Right lobe of liver (tissue), 6 donors: ENCODE results near the gene MNAT1. TPM values are rescaled to one million over a fixed set of nuclear protein-coding genes. Genes with fewer than 3 reads are reported as not detected.
A peak's percentile ranks its signal among the peaks of the same experiment; 100 is the strongest.

ENCODE experiments used
- ATAC-seq, 4 donors: fragments of 200-7000 bp; cut with Tn5 transposase; one replicate each; pipeline ENCODE4 v1.9.1; 2020; ENCODE audit warnings: mild to moderate bottlenecking in 4 of 4, moderate library complexity in 4 of 4
- DNase-seq, 3 donors: peaks; one replicate each; pipeline ENCODE4 v3.0.0-alpha.2; 2020
- H3K27ac ChIP-seq, 3 donors: fragments of 200-600 bp; one replicate each; pipeline ENCODE4 v1.8.0; 2022
- H3K27me3 ChIP-seq, 2 donors: fragments of 200-600 bp; one replicate each; pipeline ENCODE4 v1.8.0; 2022
- H3K36me3 ChIP-seq, 4 donors: fragments of 200-600 bp; sonication (generic) in 1 of 4; one replicate each; pipeline versions ENCODE4 v1.5.1 to v1.8.0; 2017 to 2022; ENCODE audit warnings: control low read depth in 1 of 4
- H3K4me1 ChIP-seq, 4 donors: fragments of 200-600 bp; sonication (generic) in 1 of 4; one replicate each; pipeline versions ENCODE4 v1.5.1 to v1.8.0; 2017 to 2022; ENCODE audit warnings: control low read depth in 1 of 4
- H3K4me3 ChIP-seq, 3 donors: fragments of 200-600 bp; one replicate each; pipeline ENCODE4 v1.8.0; 2022
- H3K9me3 ChIP-seq, 4 donors: fragments of 200-600 bp; sonication (generic) in 1 of 4; one replicate each; pipeline versions ENCODE4 v1.5.1 to v1.8.0; 2017 to 2022; ENCODE audit warnings: control low read depth in 1 of 4
- CTCF ChIP-seq, 4 donors: fragments of 200-600 bp in 3 of 4; fragments of 450-650 bp in 1 of 4; IDR thresholded peaks; one replicate each; pipeline versions ENCODE4 v1.5.1 to v1.8.0; 2016 to 2022; ENCODE audit warnings: antibody characterized with exemption in 4 of 4, mild to moderate bottlenecking in 2 of 4
- POLR2A ChIP-seq: fragments of 450-650 bp; IDR thresholded peaks from one replicate; pipeline ENCODE4 v1.6.1; 2017; ENCODE audit warnings: antibody characterized with exemption, mild to moderate bottlenecking
- WGBS: methylation state at CpG from one replicate; pipeline ENCODE4 v1.1.6; 2018; ENCODE audit warnings: low coverage, low lambda C conversion rate; ENCODE audit not compliant: insufficient coverage; ENCODE audit errors: missing lambda C conversion rate; 5-methylcytosine and 5-hydroxymethylcytosine counted together
- intact Hi-C, 2 donors: fragments of 100-400 bp; cut with DNase I; formaldehyde crosslinking; loops; one replicate each; pipeline versions ENCODE4 v1.11.2 to v1.14.1; 2022
- total RNA-seq, 6 experiments: library from RNA; depleted of rRNA in 2 of 6; stranded (reverse); fragments of >200 nt in 2 of 6; fragmentation: NEBNext Ultra II Directional in 3 of 6; extraction: Animal tissue kit (Norgen Biotek cat#: 25700) in 3 of 6; gene quantifications; one replicate each; pipeline versions ENCODE4 v1.1.0 to v1.2.4, GENCODE V29; 2016 to 2023
- donor health status: DM: no; HTN: yes; CAD: no.
- donor health status: DM: no; HTN: no; CAD: no.
- donor health status: DM: no; HTN: no; CAD: no.
- donor health status: DM: no; HTN: yes; CAD: no.
- donor health status: DM: no; HTN: yes; CAD: no.

Gene MNAT1
- total RNA-seq, 6 experiments from 2014 or later = 10.5 to 15.2 (median 12.3) TPM

- Histone ChIP-seq H3K4me1 (no peaks in the 10 kb centered on the region), H3K27me3 (no peaks in the 10 kb centered on the region), H3K36me3 (no peaks in the 10 kb centered on the region), H3K27ac (no peak overlapping the region), H3K4me3 (no peak overlapping the region), H3K9me3 (no peaks in the 10 kb centered on the region)
- TF ChIP-seq CTCF (IDR thresholded peaks at IDR 0.05) = no peak
- TF ChIP-seq POLR2A = no peak
- intact Hi-C loops = no loop called here
- ATAC-seq (peak in 1 of 4 donors; percentile 22), DNase-seq (no peak)
- WGBS = 66% methylated on average over 4 of the region's 4 CpGs
Observed at GRCh38 chr14:60944204-60944603, 209.6 kb downstream of the MNAT1 start.

GRCh38 chr14:60945984-60946383 is 211.4 kb downstream of the MNAT1 start:
- Histone ChIP-seq H3K27ac (no peak overlapping the region), H3K27me3 (no peaks in the 10 kb centered on the region), H3K36me3 (no peaks in the 10 kb centered on the region), H3K9me3 (no peaks in the 10 kb centered on the region), H3K4me1 (no peaks in the 10 kb centered on the region), H3K4me3 (no peak overlapping the region)
- WGBS = 75% methylated on average over 1 of the region's 1 CpG
- no peak for DNase-seq
- ATAC-seq = no peak
- intact Hi-C loops = no loop called here
- TF ChIP-seq POLR2A = no peak
- TF ChIP-seq CTCF (IDR thresholded peaks at IDR 0.05) = no peak

- Histone ChIP-seq H3K36me3 (no peaks in the 10 kb centered on the region), H3K9me3 (no peaks in the 10 kb centered on the region), H3K27ac (no peak overlapping the region), H3K4me3 (no peak overlapping the region), H3K4me1 (no peaks in the 10 kb centered on the region), H3K27me3 (no peaks in the 10 kb centered on the region)
- TF ChIP-seq CTCF (IDR thresholded peaks at IDR 0.05) (no peak), POLR2A (no peak)
- no peak for DNase-seq
- WGBS = 83% methylated on average over 3 of the region's 3 CpGs
- intact Hi-C loops = no loop called here
- no peak for ATAC-seq
Observed at GRCh38 chr14:60946773-60947172, 212.2 kb downstream of the MNAT1 start.

GRCh38 chr14:60951776-60952435 is 217.3 kb downstream of the MNAT1 start:
- intact Hi-C loops = no loop called here

More at GRCh38 chr14:60951776-60952435, 217.3 kb downstream of the MNAT1 start:
- DNase-seq (no peak), ATAC-seq (no peak)
- Histone ChIP-seq H3K27ac (no peak overlapping the region), H3K4me1 (no peaks in the 10 kb centered on the region), H3K9me3 (no peaks in the 10 kb centered on the region), H3K4me3 (no peak overlapping the region), H3K36me3 (no peaks in the 10 kb centered on the region), H3K27me3 (no peaks in the 10 kb centered on the region)
- no peak for TF ChIP-seq POLR2A
- no peak for TF ChIP-seq CTCF (IDR thresholded peaks at IDR 0.05)
- 63% methylated on average over 3 of the region's 3 CpGs for WGBS
